ENCODE data around the gene GALNT11.
"Not testable (repeated sequence)": the region's sequence is repeated elsewhere in the genome, so short reads cannot be mapped to it uniquely, and the experiment has no call there.

Gene GALNT11

DNA sequence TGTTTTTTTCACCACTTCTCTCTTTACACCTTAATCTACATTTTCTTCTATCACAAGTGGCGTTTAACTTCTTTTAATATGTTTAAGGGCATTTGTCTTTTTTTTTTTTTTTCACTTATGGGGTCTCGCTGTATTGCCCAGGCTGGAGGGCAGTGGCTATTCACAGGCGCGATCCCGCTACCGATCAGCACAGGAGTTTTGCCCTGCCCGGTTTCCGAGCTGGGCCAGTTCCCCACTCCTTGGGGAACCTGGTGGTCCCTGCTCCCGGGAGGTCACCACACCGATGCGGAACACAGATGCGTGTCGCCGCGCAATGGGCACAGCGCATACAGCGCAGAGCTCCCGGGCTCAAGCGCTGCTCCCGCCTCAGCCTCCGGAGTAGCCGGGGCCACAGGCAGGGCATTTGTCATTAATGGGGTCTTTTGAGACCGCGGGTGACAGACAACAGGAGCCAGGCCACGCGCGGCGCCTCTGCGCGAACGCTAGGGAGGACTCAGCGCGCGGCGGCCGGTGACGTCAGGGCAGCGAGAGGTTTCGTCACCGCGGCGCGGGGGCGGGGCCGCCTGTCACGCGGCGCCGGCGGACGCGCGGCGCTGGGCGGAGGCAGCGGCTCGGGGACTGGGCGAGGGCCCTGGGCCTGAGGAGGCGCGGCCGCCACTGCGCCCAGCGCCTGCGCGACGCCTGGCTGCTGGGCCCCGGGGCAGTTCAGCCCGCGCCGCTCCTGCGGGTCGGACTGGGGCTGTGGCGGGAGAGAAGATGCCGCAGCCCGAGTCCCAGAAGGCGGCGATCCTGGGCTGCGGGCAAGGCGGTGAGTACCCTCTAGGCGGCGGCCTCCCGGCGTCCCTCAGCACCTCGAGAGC is at the start of gene GALNT11:
GALNT11 (plus strand) TSS at position 598 of the 860 bp plus-strand sequence. CDS start 68,554 bp downstream, outside the sequence.
- DNase-seq (ENCODE audit: low read depth, low spot score) = peak; percentile 71

DNA sequence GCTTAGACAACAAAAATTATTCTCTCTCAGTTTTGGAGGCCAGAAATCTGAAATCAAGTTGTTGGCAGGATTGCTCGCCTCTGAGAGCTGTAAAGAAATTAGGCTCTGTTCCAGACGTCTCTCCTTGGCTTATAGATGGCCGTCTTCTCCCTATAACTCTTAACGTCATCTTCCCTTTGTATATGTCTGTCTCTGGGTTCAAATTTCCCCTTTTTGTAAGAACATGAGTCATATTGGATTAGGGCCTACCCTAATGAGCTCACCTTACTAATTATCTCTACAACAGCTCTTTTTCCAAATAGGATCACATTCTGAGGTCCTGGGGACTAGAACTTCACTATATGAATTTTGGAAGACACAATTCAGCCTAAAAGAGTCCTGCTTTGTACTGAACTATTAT is 46.9 kb upstream of the GALNT11 start:
- no peak for DNase-seq (ENCODE audit: low read depth, low spot score)

DNA sequence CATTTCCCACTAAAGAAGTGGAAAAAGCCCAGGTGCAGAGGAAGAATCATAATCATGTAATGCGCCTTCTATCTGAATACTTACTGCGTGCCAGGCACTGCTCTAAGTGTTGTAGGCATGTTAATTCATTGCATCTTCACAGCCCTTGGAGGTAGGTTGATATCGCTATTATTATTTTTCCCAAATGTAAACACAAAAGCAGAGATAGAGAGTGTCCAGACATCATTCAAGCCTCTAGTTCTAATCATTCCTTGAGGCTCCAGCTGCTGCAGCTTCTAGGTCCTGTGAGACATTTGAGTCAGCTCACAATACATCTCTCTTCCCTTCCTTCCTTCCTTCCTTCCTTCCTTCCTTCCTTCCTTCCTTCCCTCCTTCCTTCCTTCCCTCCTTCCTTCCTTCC is 44.3 kb upstream of the GALNT11 start:
- no peak for DNase-seq (ENCODE audit: low read depth, low spot score)

GRCh38 chr7:151982806-151983205 is 42.7 kb upstream of the GALNT11 start:
- no peak for DNase-seq (ENCODE audit: low read depth, low spot score)

DNA sequence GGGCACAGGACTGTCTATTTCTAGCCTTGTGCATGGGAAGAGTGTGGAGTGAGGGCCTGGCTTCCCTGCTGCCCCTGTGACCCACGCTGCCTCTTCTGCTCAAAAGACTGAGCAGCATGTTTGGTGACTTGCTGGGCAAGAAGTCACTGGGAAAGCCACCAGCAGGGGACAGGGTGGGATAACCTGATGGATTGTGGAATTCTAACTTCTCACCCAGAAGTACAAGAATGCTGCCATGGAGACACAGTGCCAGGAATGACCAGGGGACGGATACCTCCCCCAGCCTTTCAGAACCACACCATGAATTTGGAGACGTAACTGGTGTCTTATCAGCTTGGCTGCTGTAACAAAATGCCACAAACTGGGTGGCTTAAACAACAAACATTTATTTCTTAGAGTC is 40.9 kb upstream of the GALNT11 start:
- DNase-seq (ENCODE audit: low read depth, low spot score) = no peak

DNA sequence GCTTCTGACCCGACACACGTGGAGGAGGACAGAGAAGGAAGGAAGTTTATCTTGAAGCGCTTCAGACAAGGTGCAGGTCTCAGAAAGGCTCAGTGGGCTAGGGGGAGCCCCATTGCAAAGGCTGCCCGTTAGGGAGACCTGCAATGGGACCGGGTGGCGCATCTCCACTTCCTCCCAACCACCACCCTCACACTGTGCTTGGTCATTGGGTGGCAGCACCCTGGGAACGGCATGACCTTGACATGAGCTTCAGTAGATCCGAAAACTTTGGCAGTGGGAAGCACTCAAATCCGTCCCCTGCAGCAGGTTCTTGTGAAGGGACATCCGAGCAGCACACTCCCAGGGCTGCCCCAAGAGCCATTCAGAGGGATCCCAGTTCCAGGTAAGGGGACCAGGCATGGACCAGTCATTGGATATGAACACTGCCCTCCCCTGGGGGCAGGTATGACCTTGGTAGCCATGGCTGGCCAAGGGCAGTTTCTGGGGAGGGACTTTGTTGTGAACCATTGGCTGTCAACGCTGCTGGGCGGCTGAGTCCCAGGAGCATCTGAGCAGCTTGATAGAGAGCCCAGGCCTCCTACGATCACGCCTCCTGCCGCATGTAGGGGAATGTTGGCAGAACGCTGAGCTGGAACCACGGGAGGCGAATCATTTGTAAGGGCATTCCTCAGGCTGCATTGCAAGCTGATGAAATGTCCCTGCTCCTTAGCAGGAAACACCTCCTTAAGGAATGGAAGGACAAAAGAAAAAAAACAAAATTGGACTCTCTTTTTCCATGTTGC is 37.5 kb upstream of the GALNT11 start:
- no peak for DNase-seq (ENCODE audit: low read depth, low spot score)

- no peak for DNase-seq (ENCODE audit: low read depth, low spot score)
Observed at GRCh38 chr7:151992375-151992774, 33.1 kb upstream of the GALNT11 start.

DNA sequence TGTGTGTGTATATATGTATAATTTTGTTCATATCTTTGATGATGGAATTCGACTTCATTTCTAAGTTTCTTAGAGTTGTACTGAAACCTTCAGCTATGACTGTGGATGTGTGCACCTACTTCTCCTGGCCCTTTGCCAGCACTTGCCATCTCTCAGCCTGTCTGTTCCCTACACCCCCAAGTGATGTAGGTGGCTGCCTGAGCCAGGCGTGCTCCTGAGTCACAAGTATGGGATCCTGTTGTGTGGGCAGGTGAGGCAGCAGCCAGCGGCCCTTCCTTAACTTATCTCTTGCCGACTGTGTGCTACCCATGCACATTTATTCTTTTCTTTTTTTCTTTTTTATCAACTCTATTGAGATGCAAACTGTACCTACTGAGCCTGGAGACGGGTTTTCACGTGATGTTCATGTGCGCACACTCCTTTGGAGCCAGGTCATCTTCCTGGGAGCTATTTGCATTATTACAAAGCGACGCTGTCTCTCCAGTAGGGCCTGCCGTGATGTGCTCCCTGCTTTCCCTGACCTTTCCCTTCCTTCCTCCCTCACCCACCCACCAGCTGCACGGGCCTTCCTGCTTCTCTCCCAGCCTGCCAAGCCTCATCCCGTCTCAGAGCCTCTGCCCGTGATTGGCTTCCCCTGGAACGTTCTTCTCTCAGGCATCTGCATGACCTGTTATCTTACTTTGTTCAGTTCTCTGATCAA is 31.3 kb upstream of the GALNT11 start:
- DNase-seq (ENCODE audit: low read depth, low spot score) = no peak

- DNase-seq (ENCODE audit: low read depth, low spot score) = no peak
Observed at GRCh38 chr7:151999424-152000090, 25.9 kb upstream of the GALNT11 start.

DNA sequence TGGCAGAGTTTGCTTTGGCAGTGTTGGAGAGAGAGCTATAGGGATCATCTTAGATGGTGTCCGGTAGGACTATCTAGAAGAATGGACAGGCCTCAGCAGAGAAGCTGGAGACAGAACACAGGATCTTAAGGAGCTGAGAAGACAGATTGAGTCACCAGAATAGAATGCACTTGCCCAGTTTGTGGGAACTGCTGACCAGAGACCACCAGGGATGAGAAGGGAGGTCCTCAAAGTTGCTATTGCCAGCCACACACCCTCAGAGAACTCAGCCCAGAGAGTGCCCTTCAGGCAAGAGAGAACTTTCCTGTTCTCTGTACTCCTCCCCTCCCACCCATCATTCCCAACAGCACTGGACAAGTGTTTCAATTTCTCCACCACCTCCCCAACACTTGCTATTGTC is 25.3 kb upstream of the GALNT11 start:
- no peak for DNase-seq (ENCODE audit: low read depth, low spot score)

GRCh38 chr7:152006336-152006735 is 19.1 kb upstream of the GALNT11 start:
- DNase-seq (ENCODE audit: low read depth, low spot score) = no peak

- no peak for DNase-seq (ENCODE audit: low read depth, low spot score)
Observed at GRCh38 chr7:152011860-152012259, 13.6 kb upstream of the GALNT11 start.

DNA sequence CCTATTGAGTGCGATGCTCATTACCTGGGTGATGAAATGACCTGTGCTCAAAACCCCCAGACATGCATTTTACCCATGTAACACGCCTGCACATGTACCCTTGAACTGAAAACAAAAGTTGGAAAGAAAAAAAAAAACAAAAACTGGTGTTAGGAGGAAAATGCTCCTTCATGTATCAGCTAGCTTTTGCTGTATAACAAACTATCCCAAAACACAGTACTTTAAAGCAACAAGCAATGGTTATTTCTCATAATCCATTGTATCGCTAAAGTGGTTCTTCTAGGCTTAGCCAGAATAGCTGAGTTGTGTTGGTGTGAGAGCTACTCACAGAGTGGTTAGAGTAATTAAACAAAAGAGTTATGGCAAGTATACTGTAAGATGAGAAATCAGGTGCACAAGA is 12.2 kb upstream of the GALNT11 start:
- no peak for DNase-seq (ENCODE audit: low read depth, low spot score)

GRCh38 chr7:152013974-152014373 is 11.5 kb upstream of the GALNT11 start:
- no peak for DNase-seq (ENCODE audit: low read depth, low spot score)

GRCh38 chr7:152014722-152015121 is 10.8 kb upstream of the GALNT11 start:
- DNase-seq (ENCODE audit: low read depth, low spot score) = no peak

- DNase-seq (ENCODE audit: low read depth, low spot score) = no peak
Observed at GRCh38 chr7:152015600-152015999, 9.9 kb upstream of the GALNT11 start.

DNA sequence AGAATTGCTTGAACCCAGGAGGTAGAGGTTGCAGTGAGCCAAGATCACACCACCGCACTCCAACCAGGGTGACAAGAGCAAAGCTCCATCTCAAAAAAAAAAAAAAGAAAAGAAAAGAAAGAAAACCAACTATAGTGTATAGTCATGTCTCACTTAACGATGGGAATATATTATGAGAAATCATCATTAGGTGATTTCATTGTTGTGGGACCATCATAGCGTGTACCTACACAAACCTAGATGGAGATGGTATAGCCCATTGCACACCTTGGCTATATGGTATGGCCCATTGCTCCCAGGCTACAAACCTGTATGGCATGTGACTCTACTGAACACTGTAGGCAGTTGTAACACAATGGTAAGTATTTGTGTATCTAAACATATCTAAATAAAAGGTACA is 8.5 kb upstream of the GALNT11 start:
- DNase-seq (ENCODE audit: low read depth, low spot score) = no peak

DNA sequence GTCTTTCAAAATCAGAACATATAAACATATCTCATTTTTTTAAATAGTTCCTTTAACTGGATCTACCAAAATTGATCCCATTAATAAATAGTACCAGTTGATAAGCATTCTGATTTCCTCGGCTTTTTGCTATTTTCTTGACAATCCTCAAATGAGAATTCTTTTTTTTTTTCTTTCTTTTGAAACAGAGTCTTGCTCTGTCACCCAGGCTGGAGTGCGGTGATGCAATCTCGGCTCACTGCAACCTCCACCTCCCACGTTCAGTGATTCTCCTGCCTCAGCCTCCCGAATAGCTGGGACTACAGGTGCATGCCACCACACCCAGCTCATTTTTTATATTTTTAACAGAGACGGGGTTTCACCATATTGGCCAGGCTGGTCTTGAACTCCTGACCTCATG is 7.8 kb upstream of the GALNT11 start:
- not testable (repeated sequence) for DNase-seq (ENCODE audit: low read depth, low spot score)

- DNase-seq (ENCODE audit: low read depth, low spot score) = not testable (repeated sequence)
Observed at GRCh38 chr7:152021740-152022139, 3.7 kb upstream of the GALNT11 start.

GRCh38 chr7:152025937-152026890 is 740 bp downstream of the GALNT11 start:
- no peak for DNase-seq (ENCODE audit: low read depth, low spot score)
